A673 (cell line): ENCODE measurements around the gene TTC22. TPM values are rescaled to one million over a fixed set of nuclear protein-coding genes. Genes with fewer than 3 reads are reported as not detected.

Experiments
- BruUV-seq: library from RNA; stranded (reverse); fragments of 400-500 nt; replicated peaks from 2 replicates; lab custom pipeline; 2021; lab: Mats Ljungman, UMichigan
- CTCF ChIA-PET: fragments of 300-600 bp; sonication (Branson Sonifier 250); formaldehyde crosslinking; loops from one replicate; lab custom pipeline; 2022; ENCODE audit warnings: antibody characterized with exemption; lab: Charles Lee
- POLR2A ChIA-PET: fragments of 300-600 bp; sonication (Branson Sonifier 250); formaldehyde crosslinking; loops from one replicate; lab custom pipeline; 2022; ENCODE audit warnings: antibody characterized with exemption; ENCODE audit not compliant: low non-redundant PET; lab: Charles Lee
- DNase-seq: peaks from one replicate; pipeline ENCODE4 v3.0.0-alpha.2; 2015; ENCODE audit warnings: low spot score
- H3K27ac ChIP-seq: fragments of 200-600 bp; sonication (generic); 2 replicates; pipeline ENCODE4 v1.5.1; 2016; ENCODE audit warnings: mixed run types, low read depth, mild to moderate bottlenecking, mixed read lengths, antibody characterized with exemption, low read length; ENCODE audit not compliant: poor library complexity, severe bottlenecking
- H3K27me3 ChIP-seq: fragments of 200-600 bp; sonication (generic); replicated peaks from 2 replicates; pipeline ENCODE4 v1.6.1; 2017; ENCODE audit warnings: mixed run types, low read depth, mild to moderate bottlenecking, mixed read lengths, antibody characterized with exemption, low read length; ENCODE audit not compliant: insufficient read depth, poor library complexity
- H3K36me3 ChIP-seq: fragments of 200-600 bp; sonication (generic); 2 replicates; pipeline ENCODE4 v1.6.1; 2016; ENCODE audit warnings: mixed run types, mild to moderate bottlenecking, mixed read lengths, antibody characterized with exemption, low read length; ENCODE audit not compliant: insufficient read depth, poor library complexity, severe bottlenecking
- H3K4me1 ChIP-seq: fragments of 200-600 bp; sonication (generic); 2 replicates; pipeline ENCODE4 v1.6.1; 2017; ENCODE audit warnings: mixed run types, mild to moderate bottlenecking, mixed read lengths, antibody characterized with exemption, low read length; ENCODE audit not compliant: insufficient read depth, poor library complexity, severe bottlenecking
- H3K4me3 ChIP-seq: fragments of 200-600 bp; sonication (generic); 2 replicates; pipeline ENCODE4 v1.5.1; 2016; ENCODE audit warnings: low read depth, mixed run types, mild to moderate bottlenecking, mixed read lengths, low read length; ENCODE audit not compliant: poor library complexity, severe bottlenecking
- H3K9me3 ChIP-seq: fragments of 200-600 bp; sonication (generic); 2 replicates; pipeline ENCODE4 v1.6.1; 2016; ENCODE audit warnings: mixed run types, low read depth, mild to moderate bottlenecking, mixed read lengths, antibody characterized with exemption, low read length; ENCODE audit not compliant: poor library complexity, severe bottlenecking
- EZH2 ChIP-seq: fragments of 200-600 bp; sonication (generic); IDR thresholded peaks from 2 replicates; pipeline ENCODE4 v1.6.1; 2017; ENCODE audit warnings: borderline replicate concordance, low read depth, mild to moderate bottlenecking, mixed read lengths, antibody characterized with exemption, low read length; ENCODE audit not compliant: poor library complexity, severe bottlenecking
- intact Hi-C: fragments of 100-400 bp; cut with micrococcal nuclease; formaldehyde crosslinking; loops from one replicate; pipeline ENCODE4 v1.10.0; 2022; ENCODE audit not compliant: unreplicated experiment
- total RNA-seq: library from RNA; stranded (reverse); gene quantifications from 2 replicates; pipeline ENCODE4 v1.2.3, GENCODE V29; 2021
- TF ChIP-seq, protein P1 (sequence below): fragments of 300-800, 200-600 bp; sonication (generic); conservative IDR thresholded peaks from 2 replicates; pipeline ENCODE4 v1.5.1; 2017; ENCODE audit warnings: low read depth, mild to moderate bottlenecking, antibody characterized with exemption, low read length, moderate library complexity, mixed read lengths

Gene TTC22
- total RNA-seq, 1 experiment from 2014 or later = not detected

DNA sequence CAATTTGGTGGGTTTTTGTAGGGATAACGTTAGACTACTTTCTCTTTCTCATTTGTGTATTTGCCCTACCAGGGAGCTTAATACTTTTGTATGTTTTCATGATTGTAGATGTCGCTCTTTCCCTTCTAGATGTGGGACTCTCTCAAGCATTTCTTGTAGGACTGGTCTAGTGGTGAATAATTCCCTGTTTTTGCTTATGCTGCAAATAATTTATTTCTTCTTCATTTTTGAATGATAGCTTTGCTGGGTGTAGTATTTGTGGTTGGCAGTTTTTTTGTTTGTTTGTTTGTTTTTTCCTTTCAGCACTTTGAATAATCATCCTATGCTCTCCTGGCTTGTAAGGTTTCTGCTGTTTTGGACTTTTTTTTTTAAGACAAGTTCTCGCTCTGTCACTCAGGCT is 22.5 kb upstream of the TTC22 start:
- Histone ChIP-seq H3K4me3 (no peak overlapping the region), H3K4me1 (no peaks in the 10 kb centered on the region), H3K27me3 (no peaks in the 10 kb centered on the region), H3K9me3 (peaks cover 9% of the 10 kb centered on the region), H3K27ac (no peak overlapping the region), H3K36me3 (no peaks in the 10 kb centered on the region)
- DNase-seq = no peak
- POLR2A ChIA-PET = interaction anchor here (0.6 kb wide), 1 partner anchor 550 kb away, joined by 3 read pairs; no protein-coding TSS in a partner anchor
- BruUV-seq = no TSS peak
- CTCF ChIA-PET = no interaction called here
- intact Hi-C loops = no loop called here
- TF ChIP-seq, protein P1, sequence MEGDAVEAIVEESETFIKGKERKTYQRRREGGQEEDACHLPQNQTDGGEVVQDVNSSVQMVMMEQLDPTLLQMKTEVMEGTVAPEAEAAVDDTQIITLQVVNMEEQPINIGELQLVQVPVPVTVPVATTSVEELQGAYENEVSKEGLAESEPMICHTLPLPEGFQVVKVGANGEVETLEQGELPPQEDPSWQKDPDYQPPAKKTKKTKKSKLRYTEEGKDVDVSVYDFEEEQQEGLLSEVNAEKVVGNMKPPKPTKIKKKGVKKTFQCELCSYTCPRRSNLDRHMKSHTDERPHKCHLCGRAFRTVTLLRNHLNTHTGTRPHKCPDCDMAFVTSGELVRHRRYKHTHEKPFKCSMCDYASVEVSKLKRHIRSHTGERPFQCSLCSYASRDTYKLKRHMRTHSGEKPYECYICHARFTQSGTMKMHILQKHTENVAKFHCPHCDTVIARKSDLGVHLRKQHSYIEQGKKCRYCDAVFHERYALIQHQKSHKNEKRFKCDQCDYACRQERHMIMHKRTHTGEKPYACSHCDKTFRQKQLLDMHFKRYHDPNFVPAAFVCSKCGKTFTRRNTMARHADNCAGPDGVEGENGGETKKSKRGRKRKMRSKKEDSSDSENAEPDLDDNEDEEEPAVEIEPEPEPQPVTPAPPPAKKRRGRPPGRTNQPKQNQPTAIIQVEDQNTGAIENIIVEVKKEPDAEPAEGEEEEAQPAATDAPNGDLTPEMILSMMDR = no peak
- TF ChIP-seq EZH2 = no peak

DNA sequence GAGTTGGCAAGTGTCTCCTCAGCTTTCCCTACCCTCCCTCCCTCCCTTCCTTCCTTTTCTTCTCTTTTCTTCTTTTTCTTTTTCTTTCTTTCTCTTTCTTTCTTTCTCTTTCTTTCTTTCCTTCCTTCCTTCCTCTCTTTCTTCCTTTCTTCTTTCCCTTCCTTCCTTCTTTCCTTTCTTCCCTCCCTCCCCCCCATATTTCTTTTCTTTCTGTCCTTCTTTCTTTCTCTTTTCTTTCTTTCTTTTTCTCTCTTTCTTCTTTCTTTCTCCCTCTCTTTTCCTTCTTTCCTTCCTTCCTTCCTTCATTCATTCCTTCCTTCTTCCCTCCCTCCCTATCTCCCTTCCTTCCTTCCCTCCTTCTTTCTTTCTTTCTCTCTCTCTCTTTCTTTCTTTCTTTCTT is 18.6 kb upstream of the TTC22 start:
- Histone ChIP-seq H3K27me3 (no peaks in the 10 kb centered on the region), H3K36me3 (no peaks in the 10 kb centered on the region), H3K9me3 (no peaks in the 10 kb centered on the region), H3K4me3 (no peak overlapping the region), H3K4me1 (no peaks in the 10 kb centered on the region), H3K27ac (no peak overlapping the region)
- no TSS peak for BruUV-seq
- POLR2A ChIA-PET = no interaction called here
- CTCF ChIA-PET = interaction anchor here (0.6 kb wide), 1 partner anchor 48 kb away, joined by 4 read pairs; no protein-coding TSS in a partner anchor
- no peak for DNase-seq
- intact Hi-C loops = no loop called here
- TF ChIP-seq, protein P1 = no peak
- TF ChIP-seq EZH2 = no peak

GRCh38 chr1:54819195-54819536 is 18.0 kb upstream of the TTC22 start:
- H3K4me1 ChIP-seq = no peaks in the 10 kb centered on the region
- H3K36me3 ChIP-seq = no peaks in the 10 kb centered on the region
- no peak for DNase-seq
- ChIA-PET CTCF (no interaction called here), POLR2A (no interaction called here)
- BruUV-seq = no TSS peak
- H3K27me3 ChIP-seq = no peaks in the 10 kb centered on the region
- TF ChIP-seq EZH2 = no peak
- TF ChIP-seq, protein P1 = no peak
- H3K4me3 ChIP-seq = no peak overlapping the region
- H3K9me3 ChIP-seq = no peaks in the 10 kb centered on the region
- H3K27ac ChIP-seq = no peak overlapping the region
- intact Hi-C loops = no loop called here
